Keratinocyte (primary cell): ENCODE measurements around the gene ICE2. TPM values are rescaled to one million over a fixed set of nuclear protein-coding genes. Genes with fewer than 3 reads are reported as not detected.

Experiments
- DNase-seq: peaks from one replicate; pipeline ENCODE4 v3.0.0-alpha.2; 2011; ENCODE audit warnings: low read depth, missing footprints, low spot score
- FAIRE-seq: peaks from 2 replicates; lab custom pipeline; 2011; peaks lifted over from hg19 to GRCh38; lab: Jason Lieb, UNC
- H2AFZ ChIP-seq: 2 replicates; pipeline ENCODE4 v1.6.0; 2012; ENCODE audit warnings: low read length, control low read depth, inconsistent platforms; ENCODE audit not compliant: control insufficient read depth
- H3K27ac ChIP-seq: 2 replicates; pipeline ENCODE4 v1.5.1; 2011; ENCODE audit warnings: low read length; ENCODE audit not compliant: control insufficient read depth, insufficient read depth
- H3K27me3 ChIP-seq: 3 replicates; pipeline ENCODE4 v1.6.0; 2011; ENCODE audit warnings: low read length; ENCODE audit not compliant: control insufficient read depth, insufficient read depth; ENCODE audit errors: extremely low read depth
- H3K36me3 ChIP-seq, 2 experiments: 2 replicates in 1 of 2; 3 replicates in 1 of 2; pipeline ENCODE4 v1.5.1; 2011; ENCODE audit warnings: low read length in 2 of 2, mild to moderate bottlenecking in 1 of 2; ENCODE audit not compliant: control insufficient read depth in 2 of 2, insufficient read depth in 2 of 2; ENCODE audit errors: extremely low read depth in 1 of 2
- H3K4me1 ChIP-seq: 3 replicates; pipeline ENCODE4 v1.5.1; 2011; ENCODE audit warnings: low read length; ENCODE audit not compliant: control insufficient read depth, insufficient read depth; ENCODE audit errors: extremely low read depth
- H3K4me2 ChIP-seq: 3 replicates; pipeline ENCODE4 v1.6.0; 2011; ENCODE audit warnings: low read depth, low read length; ENCODE audit not compliant: control insufficient read depth, insufficient read depth; ENCODE audit errors: extremely low read depth
- H3K4me3 ChIP-seq, 3 experiments: fragments of 200-600 bp in 1 of 3; sonication (generic) in 1 of 3; 2 replicates in 2 of 3; 3 replicates in 1 of 3; pipeline ENCODE4 v1.5.1; 2011 to 2016; ENCODE audit warnings: low read length in 3 of 3, mild to moderate bottlenecking in 3 of 3, control low read depth in 2 of 3, inconsistent platforms in 1 of 3, low read depth in 1 of 3, mixed read lengths in 1 of 3, mixed run types in 1 of 3, moderate library complexity in 1 of 3; ENCODE audit not compliant: control insufficient read depth in 2 of 3, insufficient read depth in 2 of 3; ENCODE audit errors: extremely low read depth in 1 of 3
- H3K79me2 ChIP-seq: 2 replicates; pipeline ENCODE4 v1.6.0; 2012; ENCODE audit warnings: low read length; ENCODE audit not compliant: control insufficient read depth, insufficient read depth
- H3K9ac ChIP-seq: 3 replicates; pipeline ENCODE4 v1.6.0; 2011; ENCODE audit warnings: low read length; ENCODE audit not compliant: control insufficient read depth, insufficient read depth; ENCODE audit errors: extremely low read depth
- H3K9me1 ChIP-seq: 3 replicates; pipeline ENCODE4 v1.6.0; 2011; ENCODE audit warnings: low read length; ENCODE audit not compliant: control insufficient read depth, insufficient read depth; ENCODE audit errors: extremely low read depth
- H3K9me3 ChIP-seq: 2 replicates; pipeline ENCODE4 v1.5.1; 2012; ENCODE audit warnings: low read depth, low read length; ENCODE audit not compliant: control insufficient read depth
- H4K20me1 ChIP-seq: 3 replicates; pipeline ENCODE4 v1.6.0; 2011; ENCODE audit warnings: low read length; ENCODE audit not compliant: control insufficient read depth, insufficient read depth; ENCODE audit errors: extremely low read depth
- CTCF ChIP-seq, 3 experiments: IDR thresholded peaks in 1 of 3; conservative IDR thresholded peaks in 1 of 3; optimal IDR thresholded peaks in 1 of 3; 2 replicates in 2 of 3; 3 replicates in 1 of 3; pipeline versions ENCODE3 to v1.5.1; 2011; ENCODE audit warnings: low read length in 3 of 3, mild to moderate bottlenecking in 3 of 3, moderate library complexity in 2 of 3, control low read depth in 1 of 3, inconsistent platforms in 1 of 3; ENCODE audit not compliant: insufficient read depth in 2 of 3; ENCODE audit errors: extremely low read depth in 1 of 3
- EZH2 ChIP-seq: IDR thresholded peaks from one replicate; pipeline ENCODE4 v1.6.1; 2012; ENCODE audit warnings: inconsistent platforms, mild to moderate bottlenecking, low read length, moderate library complexity
- dilution Hi-C: fragments of 300-500 bp; cut with MboI; formaldehyde crosslinking; loops from one replicate; pipeline ENCODE4 v1.7.0; 2020; ENCODE audit warnings: low sequenced_read_pairs; ENCODE audit not compliant: extremely low pct_ligation_motif_present
- polyA plus RNA-seq, 5 experiments: library from polyadenylated mRNA; depleted of rRNA in 3 of 5; stranded (reverse) in 3 of 5; stranded (forward) in 1 of 5; unstranded in 1 of 5; fragments of >200 nt; gene quantifications; 1 replicate in 1 of 5; 2 replicates in 3 of 5; 3 replicates in 1 of 5; pipeline versions ENCODE4 v1.2.1 to v1.2.3, GENCODE V29; 2011 to 2012; ENCODE audit warnings: missing spikeins in 2 of 5, low read depth in 1 of 5, low replicate concordance in 1 of 5

ICE2 gene
- polyA plus RNA-seq, 1 donor (not counting 4 experiments of a cell fraction or from before 2014, with no cell fraction given) = 34.1 TPM

- Histone ChIP-seq H3K36me3 (no peaks in the 10 kb centered on the region), H2AFZ (no peak overlapping the region), H3K4me1 (peaks cover 50% of the 10 kb centered on the region), H3K27ac (no peak overlapping the region), H3K27me3 (no peaks in the 10 kb centered on the region), H3K9ac (no peak overlapping the region), H3K9me3 (no peaks in the 10 kb centered on the region), H3K4me3 (no peak overlapping the region), H3K9me1 (no peaks in the 10 kb centered on the region), H3K4me2 (peak overlapping the region; percentile 31), H3K79me2 (peaks cover 1% of the 10 kb centered on the region), H4K20me1 (no peaks in the 10 kb centered on the region)
- DNase-seq = no peak
- FAIRE-seq = no peak
- TF ChIP-seq EZH2 (no peak), CTCF (optimal IDR thresholded peaks at IDR 0.05 in 1 of 3, IDR thresholded peaks at IDR 0.05 in 1 of 3, conservative IDR thresholded peaks at IDR 0.05 in 1 of 3; ENCODE audit: extremely low read depth in 1 of 3, insufficient read depth in 2 of 3, low read length in 3 of 3) (no peak)
- dilution Hi-C loops = no loop called here
Observed at GRCh38 chr15:60419753-60420152, 59.2 kb downstream of the ICE2 start.

- H3K79me2 ChIP-seq = no peaks in the 10 kb centered on the region
- TF ChIP-seq EZH2 (no peak), CTCF (optimal IDR thresholded peaks at IDR 0.05 in 1 of 3, IDR thresholded peaks at IDR 0.05 in 1 of 3, conservative IDR thresholded peaks at IDR 0.05 in 1 of 3; ENCODE audit: extremely low read depth in 1 of 3, insufficient read depth in 2 of 3, low read length in 3 of 3) (no peak)
- H3K9me1 ChIP-seq = no peaks in the 10 kb centered on the region
- H3K9me3 ChIP-seq = no peaks in the 10 kb centered on the region
- no peak overlapping the region for H3K27ac ChIP-seq
- H2AFZ ChIP-seq = no peak overlapping the region
- no peaks in the 10 kb centered on the region for H4K20me1 ChIP-seq
- FAIRE-seq (no peak), DNase-seq (no peak)
- H3K4me2 ChIP-seq = no peak overlapping the region
- no peak overlapping the region for H3K4me3 ChIP-seq
- no peak overlapping the region for H3K9ac ChIP-seq
- no peaks in the 10 kb centered on the region for H3K27me3 ChIP-seq
- H3K4me1 ChIP-seq = peaks cover 48% of the 10 kb centered on the region
- dilution Hi-C loops = no loop called here
- no peaks in the 10 kb centered on the region for H3K36me3 ChIP-seq
Observed at GRCh38 chr15:60418096-60418495, 60.8 kb downstream of the ICE2 start.
